ENCODE measurements around the gene TDP1. TPM values are rescaled to one million over a fixed set of nuclear protein-coding genes. Genes with fewer than 3 reads are reported as not detected.

The TDP1 gene
- total RNA-seq, 2 experiments from 2014 or later, result 78.0 to 82.1 TPM

GRCh38 chr14:89920056-89920455, 35.7 kb upstream of the TDP1 start:
- Mint-ChIP-seq H3K27ac (no peak overlapping the region), H3K36me3 (ENCODE audit: low read depth) (peaks cover 4% of the 10 kb centered on the region), H3K27me3 (no peaks in the 10 kb centered on the region), H3K9me3 (no peaks in the 10 kb centered on the region), H3K4me3 (no peak overlapping the region), H3K4me1 (peaks cover 2% of the 10 kb centered on the region)
- no peak for DNase-seq
- ChIA-PET CTCF (no interaction called here), POLR2A (no interaction called here)

GRCh38 chr14:89921346-89921745, 34.4 kb upstream of the TDP1 start:
- Mint-ChIP-seq H3K36me3 (ENCODE audit: low read depth) (peaks cover 4% of the 10 kb centered on the region), H3K9me3 (no peaks in the 10 kb centered on the region), H3K27ac (no peak overlapping the region), H3K4me1 (no peaks in the 10 kb centered on the region), H3K27me3 (no peaks in the 10 kb centered on the region), H3K4me3 (no peak overlapping the region)
- ChIA-PET CTCF (interaction anchor here (1.4 kb wide), 1 partner anchor 9 kb away, joined by 4 read pairs; no protein-coding TSS in a partner anchor), POLR2A (no interaction called here)
- no peak for DNase-seq

DNA sequence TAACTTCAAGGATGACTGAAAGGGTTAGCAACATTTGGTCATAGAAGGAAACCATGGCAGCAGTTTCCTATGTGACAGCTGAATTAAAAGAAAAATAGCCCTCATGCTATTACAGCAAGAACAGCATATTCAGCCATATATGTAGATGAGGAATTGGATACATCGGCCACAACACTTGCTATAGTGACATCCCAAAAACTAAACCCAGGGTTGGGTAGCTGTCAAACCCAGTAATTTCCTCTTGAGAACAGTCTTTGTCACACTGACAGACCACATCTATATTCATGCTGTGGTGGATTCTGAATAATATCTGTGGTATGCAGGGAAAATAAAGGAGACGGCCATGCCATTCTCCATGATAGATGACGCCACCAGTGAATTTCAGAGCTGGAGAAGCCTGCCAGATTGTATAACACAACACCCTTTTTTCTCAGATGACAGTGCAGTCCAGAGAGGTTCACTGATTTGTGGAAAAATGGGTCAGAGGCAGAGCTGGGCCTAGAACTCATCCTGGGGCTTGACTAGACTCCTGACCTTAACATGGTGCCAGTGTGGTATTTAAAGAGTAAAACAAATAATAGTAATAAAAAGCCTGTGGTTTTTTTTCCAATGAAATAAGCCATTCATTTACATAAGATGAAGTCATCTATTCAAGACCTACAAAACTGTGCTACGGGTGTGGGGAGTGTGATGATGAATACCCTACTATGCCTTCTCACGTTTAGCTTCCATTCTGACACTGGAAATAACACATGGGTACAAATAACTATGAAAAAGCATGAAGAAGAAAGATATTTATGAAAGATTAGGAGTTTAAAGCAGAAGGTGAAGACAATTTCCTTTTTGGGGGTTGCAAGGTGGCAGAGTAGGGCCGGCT, 33.5 kb upstream of the TDP1 start:
- no peak for DNase-seq
- ChIA-PET CTCF (interaction anchor here (0.5 to 1.4 kb wide), 3 partner anchors 8 to 883 kb away, joined by 3 to 4 read pairs (median 3); no protein-coding TSS in a partner anchor), POLR2A (interaction anchor here (0.5 to 1.0 kb wide), 2 partner anchors 11 to 1921 kb away, joined by 3 read pairs; no protein-coding TSS in a partner anchor)

GRCh38 chr14:89924268-89924667, 31.5 kb upstream of the TDP1 start:
- H3K27ac Mint-ChIP-seq, result no peak overlapping the region
- H3K36me3 Mint-ChIP-seq (ENCODE audit: low read depth), result peaks cover 4% of the 10 kb centered on the region
- H3K4me1 Mint-ChIP-seq, result no peaks in the 10 kb centered on the region
- ChIA-PET POLR2A (no interaction called here), CTCF (interaction anchor here (1.3 kb wide), 1 partner anchor 15 kb away, joined by 3 read pairs; no protein-coding TSS in a partner anchor)
- no peak overlapping the region for H3K4me3 Mint-ChIP-seq
- DNase-seq, result no peak
- no peaks in the 10 kb centered on the region for H3K9me3 Mint-ChIP-seq
- no peaks in the 10 kb centered on the region for H3K27me3 Mint-ChIP-seq

More for the DNA sequence above, 33.5 kb upstream of the TDP1 start:
- no peaks in the 10 kb centered on the region for H3K4me1 Mint-ChIP-seq
- H3K27ac Mint-ChIP-seq, result no peak overlapping the region
- H3K27me3 Mint-ChIP-seq, result no peaks in the 10 kb centered on the region
- H3K4me3 Mint-ChIP-seq, result no peak overlapping the region
- no peaks in the 10 kb centered on the region for H3K9me3 Mint-ChIP-seq
- H3K36me3 Mint-ChIP-seq (ENCODE audit: low read depth), result peaks cover 4% of the 10 kb centered on the region

DNA sequence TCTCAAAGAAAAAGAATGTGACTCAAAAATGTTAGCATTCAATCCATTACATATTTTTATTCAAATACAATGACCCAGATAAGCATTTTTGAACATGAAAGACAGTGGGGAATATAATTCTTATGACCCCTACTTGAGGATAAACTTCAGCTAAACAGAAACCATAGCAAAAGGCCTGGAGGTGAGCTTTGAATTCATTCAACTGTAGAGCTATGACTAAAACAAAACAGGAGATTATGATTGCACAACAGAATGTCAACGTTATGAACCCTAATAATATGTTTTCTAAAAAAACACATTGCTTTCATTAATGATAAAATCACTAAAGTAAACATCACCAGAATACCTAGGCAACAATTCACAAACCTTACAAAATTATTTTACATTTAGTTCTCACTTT, 29.0 kb upstream of the TDP1 start:
- Mint-ChIP-seq H3K9me3 (no peaks in the 10 kb centered on the region), H3K4me1 (no peaks in the 10 kb centered on the region), H3K4me3 (no peak overlapping the region), H3K27me3 (no peaks in the 10 kb centered on the region), H3K36me3 (ENCODE audit: low read depth) (peaks cover 4% of the 10 kb centered on the region), H3K27ac (no peak overlapping the region)
- no peak for DNase-seq
- CTCF ChIA-PET, result interaction anchor here (0.9 to 2.4 kb wide), 3 partner anchors 13 to 900 kb away, joined by 3 to 7 read pairs (median 3); no protein-coding TSS in a partner anchor
- POLR2A ChIA-PET, result no interaction called here

GRCh38 chr14:89927186-89927865, 28.4 kb upstream of the TDP1 start:
- peaks cover 4% of the 10 kb centered on the region for H3K36me3 Mint-ChIP-seq (ENCODE audit: low read depth)
- no peak overlapping the region for H3K27ac Mint-ChIP-seq
- ChIA-PET CTCF (interaction anchor here (0.9 to 2.4 kb wide), 3 partner anchors 13 to 901 kb away, joined by 3 to 7 read pairs (median 3); no protein-coding TSS in a partner anchor), POLR2A (no interaction called here)
- H3K27me3 Mint-ChIP-seq, result no peaks in the 10 kb centered on the region
- DNase-seq, result no peak
- no peaks in the 10 kb centered on the region for H3K4me1 Mint-ChIP-seq
- H3K4me3 Mint-ChIP-seq, result no peak overlapping the region
- no peaks in the 10 kb centered on the region for H3K9me3 Mint-ChIP-seq

DNA sequence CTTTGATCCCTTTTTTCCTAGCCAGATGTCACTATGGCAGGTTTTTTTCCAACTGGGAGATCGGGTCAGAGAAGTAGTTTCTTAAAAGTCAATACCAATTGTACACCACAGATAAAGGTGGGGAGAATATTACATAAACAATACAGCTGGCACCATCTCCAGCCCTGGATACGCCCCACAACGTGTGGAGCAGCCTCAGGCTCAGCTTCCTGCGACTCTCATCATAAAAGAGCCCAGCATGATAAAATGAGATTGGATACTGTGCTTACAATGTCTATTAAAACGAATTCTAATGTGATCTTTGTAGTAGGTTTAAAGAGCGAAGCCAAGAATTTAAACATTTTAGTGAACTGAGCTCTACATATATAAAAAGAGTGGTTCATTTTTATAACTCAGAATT, 22.7 kb upstream of the TDP1 start:
- no peak for DNase-seq
- Mint-ChIP-seq H3K4me1 (no peaks in the 10 kb centered on the region), H3K4me3 (no peak overlapping the region), H3K27me3 (no peaks in the 10 kb centered on the region), H3K9me3 (no peaks in the 10 kb centered on the region), H3K36me3 (ENCODE audit: low read depth) (no peaks in the 10 kb centered on the region), H3K27ac (no peak overlapping the region)
- ChIA-PET POLR2A (interaction anchor here (0.9 kb wide), 1 partner anchor 11 kb away, joined by 3 read pairs; no protein-coding TSS in a partner anchor), CTCF (interaction anchor here (1.1 to 2.7 kb wide), 2 partner anchors 40 to 906 kb away, joined by 4 to 8 read pairs; no protein-coding TSS in a partner anchor)

- DNase-seq, result no peak
- no peaks in the 10 kb centered on the region for H3K4me1 Mint-ChIP-seq
- H3K27me3 Mint-ChIP-seq, result no peaks in the 10 kb centered on the region
- H3K9me3 Mint-ChIP-seq, result no peaks in the 10 kb centered on the region
- no peak overlapping the region for H3K4me3 Mint-ChIP-seq
- ChIA-PET CTCF (interaction anchor here (0.6 to 4.8 kb wide), 3 partner anchors 37 to 554 kb away, joined by 3 to 59 read pairs (median 40); no protein-coding TSS in a partner anchor), POLR2A (no interaction called here)
- no peaks in the 10 kb centered on the region for H3K36me3 Mint-ChIP-seq (ENCODE audit: low read depth)
- H3K27ac Mint-ChIP-seq, result no peak overlapping the region
Measured at GRCh38 chr14:89936654-89937185, 19.0 kb upstream of the TDP1 start.

- Mint-ChIP-seq H3K4me1 (no peaks in the 10 kb centered on the region), H3K27ac (no peak overlapping the region), H3K27me3 (no peaks in the 10 kb centered on the region), H3K36me3 (ENCODE audit: low read depth) (no peaks in the 10 kb centered on the region), H3K9me3 (no peaks in the 10 kb centered on the region), H3K4me3 (no peak overlapping the region)
- ChIA-PET CTCF (interaction anchor here (1.3 to 4.8 kb wide), 2 partner anchors 31 to 293 kb away, joined by 4 to 40 read pairs; no protein-coding TSS in a partner anchor), POLR2A (interaction anchor here (1.1 to 4.2 kb wide), 2 partner anchors 13 to 14 kb away, joined by 4 to 24 read pairs; partner anchors contain the start of genes EFCAB11 and TDP1)
- DNase-seq, result no peak
Measured at GRCh38 chr14:89941830-89942377, 13.8 kb upstream of the TDP1 start.

DNA sequence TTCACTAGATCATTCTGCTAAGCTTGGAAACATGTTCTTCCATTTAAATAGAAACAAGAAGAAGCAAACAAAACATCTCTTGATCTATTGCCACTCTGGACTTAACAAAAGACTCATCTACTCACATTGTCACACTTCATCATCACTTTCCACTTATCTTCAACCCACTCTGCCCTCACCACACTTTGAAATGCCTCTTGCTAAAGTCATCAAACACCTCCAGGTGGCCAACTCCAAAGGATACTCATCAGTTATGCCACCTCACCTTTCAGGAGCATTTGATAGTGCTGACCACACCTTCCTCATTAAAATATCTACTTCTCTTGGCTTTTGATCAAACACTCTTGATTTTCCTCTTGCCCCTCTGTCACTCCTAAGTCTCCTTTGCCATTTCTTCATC, 8.4 kb upstream of the TDP1 start:
- peaks cover 18% of the 10 kb centered on the region for H3K36me3 Mint-ChIP-seq (ENCODE audit: low read depth)
- H3K27me3 Mint-ChIP-seq, result no peaks in the 10 kb centered on the region
- H3K9me3 Mint-ChIP-seq, result no peaks in the 10 kb centered on the region
- no peak for DNase-seq
- ChIA-PET POLR2A (interaction anchor here (1.3 kb wide), 1 partner anchor 8 kb away, joined by 5 read pairs; the partner anchor contains the start of gene TDP1), CTCF (interaction anchor here (1.4 kb wide), 1 partner anchor 8 kb away, joined by 7 read pairs; no protein-coding TSS in a partner anchor)
- H3K4me1 Mint-ChIP-seq, result no peaks in the 10 kb centered on the region
- H3K27ac Mint-ChIP-seq, result no peak overlapping the region
- no peak overlapping the region for H3K4me3 Mint-ChIP-seq

DNA sequence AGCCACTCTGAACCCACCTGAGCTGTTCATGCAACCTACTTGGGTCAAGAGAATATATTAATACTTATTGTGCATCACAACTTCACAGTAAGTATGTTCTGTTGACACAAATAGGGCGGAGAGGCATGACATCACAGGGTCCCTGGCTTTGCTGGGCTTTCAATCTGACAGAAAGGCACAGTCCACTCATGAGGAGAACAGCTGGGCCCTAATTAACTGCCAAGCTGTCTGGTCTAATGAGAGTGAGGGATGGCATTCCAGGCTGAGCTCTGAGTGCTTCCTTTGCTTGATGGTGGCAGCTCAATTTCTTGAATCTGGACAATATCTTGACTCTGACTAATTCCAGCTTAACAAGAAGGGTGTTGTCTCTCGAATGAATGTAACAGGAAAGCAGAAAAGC, 3.2 kb upstream of the TDP1 start:
- Mint-ChIP-seq H3K4me3 (no peak overlapping the region), H3K27ac (no peak overlapping the region), H3K36me3 (ENCODE audit: low read depth) (peaks cover 31% of the 10 kb centered on the region), H3K4me1 (peaks cover 26% of the 10 kb centered on the region), H3K27me3 (no peaks in the 10 kb centered on the region), H3K9me3 (no peaks in the 10 kb centered on the region)
- DNase-seq, result no peak
- POLR2A ChIA-PET, result interaction anchor here (1.0 to 4.4 kb wide), 2 partner anchors 8 to 430 kb away, joined by 3 to 24 read pairs; no protein-coding TSS in a partner anchor
- CTCF ChIA-PET, result interaction anchor here (2.7 to 14.1 kb wide), 2 partner anchors 14 to 21 kb away, joined by 15 to 125 read pairs; no protein-coding TSS in a partner anchor

DNA sequence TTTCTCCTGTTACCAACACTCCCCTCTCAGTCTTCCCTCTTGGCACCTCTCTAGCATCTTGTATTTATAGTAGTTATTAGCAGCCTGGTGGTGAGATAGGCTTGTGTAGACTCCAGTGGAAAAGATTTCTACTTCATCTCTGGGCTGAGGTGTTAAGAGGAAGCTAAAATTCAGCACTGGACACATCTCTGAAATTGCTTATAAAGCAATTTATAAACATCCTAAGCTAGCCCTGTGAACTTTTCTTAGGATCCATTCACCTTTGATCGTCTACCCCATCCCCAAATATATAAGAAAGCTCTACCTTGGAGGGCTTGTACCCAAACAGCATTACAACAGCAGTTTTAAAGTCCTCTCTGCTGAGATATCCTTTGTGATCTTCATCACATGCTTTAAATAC, 2.1 kb upstream of the TDP1 start:
- Mint-ChIP-seq H3K27ac (no peak overlapping the region), H3K4me3 (peak overlapping the region; percentile 95), H3K4me1 (peaks cover 36% of the 10 kb centered on the region), H3K27me3 (no peaks in the 10 kb centered on the region), H3K9me3 (no peaks in the 10 kb centered on the region), H3K36me3 (ENCODE audit: low read depth) (peaks cover 37% of the 10 kb centered on the region)
- ChIA-PET CTCF (interaction anchor here (1.2 to 14.1 kb wide), 3 partner anchors 15 to 927 kb away, joined by 3 to 125 read pairs (median 15); no protein-coding TSS in a partner anchor), POLR2A (interaction anchor here (0.9 to 4.7 kb wide), 8 partner anchors 9 to 443 kb away, joined by 3 to 33 read pairs (median 10); partner anchors contain the start of gene PSMC1)
- DNase-seq, result no peak

Measured in activated CD4-positive, alpha-beta memory T cell treated with anti-CD3 and anti-CD28 coated beads, Interleukin-2, amount 10 ng/mL, durations not matched to agents 7 days and 5 days (primary cell).